Iris pigment epithelial cell (primary cell): ENCODE results near the gene TBC1D16.
"Not testable (repeated sequence)": the region's sequence is repeated elsewhere in the genome, so short reads cannot be mapped to it uniquely, and the experiment has no call there.

ENCODE experiments used
- DNase-seq: peaks from one replicate; pipeline ENCODE4 v3.0.0-alpha.2; 2011; ENCODE audit warnings: low read depth

Gene TBC1D16

DNA sequence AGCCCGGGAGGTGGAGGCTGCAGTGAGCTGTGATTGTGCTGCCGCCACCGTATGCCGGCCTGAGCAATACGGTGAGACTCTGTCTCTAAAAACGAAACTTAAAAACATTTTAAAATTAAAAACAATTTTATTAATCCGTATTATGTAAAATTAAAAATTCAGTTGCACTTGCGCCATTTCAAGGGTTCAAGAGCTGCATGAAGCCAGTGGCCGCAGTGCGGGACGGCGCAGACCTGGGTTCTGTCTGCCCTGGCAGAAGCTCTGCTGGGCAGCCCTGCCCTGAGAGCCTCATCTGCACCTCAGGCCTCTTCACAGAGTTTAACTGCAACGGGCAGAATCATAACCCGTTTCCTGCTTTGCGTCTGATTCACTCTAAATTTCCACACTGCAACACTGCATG, 31.7 kb downstream of the TBC1D16 start:
- DNase-seq: no peak

GRCh38 chr17:80002690-80003490, 32.8 kb downstream of the TBC1D16 start:
- no peak for DNase-seq

- DNase-seq: no peak
Observed at GRCh38 chr17:80002070-80002641, 33.5 kb downstream of the TBC1D16 start.

GRCh38 chr17:80000981-80001775, 34.5 kb downstream of the TBC1D16 start:
- DNase-seq: no peak

DNA sequence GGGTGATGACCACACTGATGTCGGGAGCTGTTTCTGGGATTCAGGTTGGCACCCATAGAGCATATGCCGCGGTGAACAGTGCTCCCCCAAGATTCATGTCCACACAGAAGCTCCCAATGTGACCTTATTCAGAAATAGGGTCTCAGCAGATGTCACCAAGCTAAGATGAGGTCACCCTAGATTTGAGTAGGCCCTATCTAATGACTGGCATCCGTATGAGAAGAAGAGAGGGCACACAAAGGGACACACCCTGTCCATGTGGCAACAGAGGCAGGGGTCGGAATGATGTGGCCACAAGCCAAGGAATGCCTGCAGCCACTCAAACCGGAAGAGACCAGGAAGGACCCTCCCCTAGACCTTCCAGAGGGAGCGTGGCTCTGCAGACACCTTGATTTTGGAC, 35.5 kb downstream of the TBC1D16 start:
- DNase-seq: no peak

DNA sequence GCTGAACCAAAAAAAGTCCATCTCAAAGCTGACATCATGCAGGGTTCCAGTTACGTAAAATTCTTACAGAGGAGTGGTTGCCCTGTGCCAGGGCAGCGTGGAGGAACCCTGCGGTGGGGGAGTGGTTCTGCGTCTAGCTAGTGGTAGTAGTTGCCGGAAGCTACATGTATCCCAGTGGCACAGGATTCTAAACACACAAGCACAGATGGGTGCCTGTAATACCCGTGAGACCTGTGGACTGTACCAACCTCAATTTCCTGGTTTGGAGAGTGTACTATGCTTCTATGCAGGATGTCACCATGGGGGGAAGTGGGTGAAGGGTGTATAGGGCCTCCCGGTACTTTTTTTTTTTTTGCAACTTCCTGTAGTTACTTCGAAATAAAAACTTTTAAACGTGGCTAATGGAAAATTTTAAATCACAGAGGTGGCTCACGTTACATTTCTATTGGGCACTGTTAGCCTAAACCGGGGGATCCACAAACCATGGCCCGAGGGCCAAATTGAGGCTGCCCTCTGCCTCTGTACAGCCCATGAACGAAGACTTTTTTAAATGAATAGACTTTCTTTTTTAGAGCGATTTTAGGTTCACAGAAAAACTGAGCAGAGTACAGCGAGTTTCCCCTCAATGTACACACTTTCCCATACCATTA, 38.5 kb downstream of the TBC1D16 start:
- peak; percentile 21 for DNase-seq

- no peak for DNase-seq
Observed at GRCh38 chr17:79996291-79996690, 39.4 kb downstream of the TBC1D16 start.

DNA sequence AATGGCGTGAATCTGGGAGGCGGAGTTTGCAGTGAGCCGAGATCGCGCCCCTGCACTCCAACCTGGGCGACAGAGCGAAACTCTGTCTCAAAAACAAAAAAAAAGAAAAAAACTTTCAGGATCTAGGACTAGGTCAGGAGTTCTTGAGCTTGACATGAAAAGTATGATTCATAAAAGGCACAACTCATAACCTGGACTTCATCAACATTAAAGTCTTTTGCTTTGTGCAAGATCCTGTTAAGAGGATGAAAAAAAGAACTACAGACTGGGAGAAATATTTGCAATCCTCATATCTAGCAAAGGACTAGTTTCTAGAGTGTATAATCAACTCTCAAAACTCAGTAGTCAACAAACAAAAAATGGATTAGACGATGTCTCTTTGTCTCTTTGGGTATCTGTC, 40.0 kb downstream of the TBC1D16 start:
- peak; percentile 8 for DNase-seq

GRCh38 chr17:79994602-79995001, 41.1 kb downstream of the TBC1D16 start:
- no peak for DNase-seq

- DNase-seq: not testable (repeated sequence)
Observed at GRCh38 chr17:79994228-79994569, 41.5 kb downstream of the TBC1D16 start.

- DNase-seq: peak; percentile 95
Observed at GRCh38 chr17:79993390-79994227, 42.1 kb downstream of the TBC1D16 start.

- DNase-seq: peak; percentile 11
Observed at GRCh38 chr17:79992649-79993389, 42.9 kb downstream of the TBC1D16 start.

DNA sequence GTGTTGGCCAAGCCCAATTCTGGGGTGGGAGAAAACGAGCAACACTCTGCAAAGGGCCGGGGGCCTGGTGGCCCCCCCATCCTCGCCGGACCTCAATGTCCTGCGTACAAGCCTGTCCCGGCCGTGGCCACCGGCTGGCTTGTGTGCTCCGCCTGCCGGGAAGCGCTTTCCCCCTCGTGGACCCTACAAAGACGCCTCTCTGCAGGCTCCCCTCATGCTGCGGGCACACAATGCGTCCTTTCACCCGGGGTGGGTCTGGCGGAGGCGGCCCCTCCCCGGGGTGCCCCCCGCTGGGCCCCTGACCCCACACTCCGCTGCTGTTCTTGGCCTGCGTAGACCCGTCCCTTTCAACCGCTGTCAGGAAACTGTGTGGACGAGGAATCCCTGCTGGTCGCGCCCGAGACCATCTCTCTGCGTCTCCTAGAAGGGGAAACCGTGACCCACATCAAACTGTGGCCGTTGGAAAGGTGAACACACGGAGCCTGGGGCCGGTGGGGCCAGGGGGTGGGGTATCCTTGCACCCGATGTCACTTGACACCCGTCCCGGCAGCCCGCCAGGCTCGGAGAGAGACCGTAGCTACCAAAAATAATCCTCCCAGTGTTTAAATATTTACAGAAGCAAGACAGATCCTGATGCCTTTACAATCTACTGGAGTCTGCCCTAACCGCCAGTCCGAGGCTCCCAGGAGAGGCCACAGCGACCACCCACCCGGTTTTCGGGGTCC, 43.6 kb downstream of the TBC1D16 start:
- peak; percentile 36 for DNase-seq

GRCh38 chr17:79991140-79991923, 44.3 kb downstream of the TBC1D16 start:
- peak; percentile 76 for DNase-seq

GRCh38 chr17:79990704-79991103, 45.0 kb downstream of the TBC1D16 start:
- DNase-seq: no peak

DNA sequence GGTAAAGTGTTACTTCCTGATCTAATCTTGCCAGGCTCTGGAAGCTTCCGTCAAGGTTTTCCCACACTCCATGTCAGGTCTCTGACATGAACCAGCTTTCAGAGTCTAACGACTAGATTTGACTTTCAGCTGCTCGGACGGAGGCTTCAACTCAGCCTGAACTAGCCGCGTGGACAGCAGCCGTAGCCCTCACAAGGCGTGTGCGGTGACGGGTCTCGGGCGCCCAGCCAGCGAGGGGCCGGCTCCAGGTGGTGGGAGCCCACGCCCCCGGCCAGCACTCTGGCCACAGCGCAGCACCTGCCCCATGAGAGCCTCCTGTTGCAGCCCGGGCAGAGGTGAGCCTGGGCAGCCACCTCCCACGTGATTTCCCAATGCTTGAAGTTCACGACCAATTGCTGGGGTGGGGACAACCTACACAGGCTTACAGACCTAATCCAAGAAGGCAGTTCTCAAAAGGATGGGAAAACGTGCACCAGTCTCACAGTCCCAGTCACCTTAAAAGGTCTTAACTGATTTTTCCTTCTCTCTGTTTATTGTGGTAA, 45.5 kb downstream of the TBC1D16 start:
- no peak for DNase-seq

DNA sequence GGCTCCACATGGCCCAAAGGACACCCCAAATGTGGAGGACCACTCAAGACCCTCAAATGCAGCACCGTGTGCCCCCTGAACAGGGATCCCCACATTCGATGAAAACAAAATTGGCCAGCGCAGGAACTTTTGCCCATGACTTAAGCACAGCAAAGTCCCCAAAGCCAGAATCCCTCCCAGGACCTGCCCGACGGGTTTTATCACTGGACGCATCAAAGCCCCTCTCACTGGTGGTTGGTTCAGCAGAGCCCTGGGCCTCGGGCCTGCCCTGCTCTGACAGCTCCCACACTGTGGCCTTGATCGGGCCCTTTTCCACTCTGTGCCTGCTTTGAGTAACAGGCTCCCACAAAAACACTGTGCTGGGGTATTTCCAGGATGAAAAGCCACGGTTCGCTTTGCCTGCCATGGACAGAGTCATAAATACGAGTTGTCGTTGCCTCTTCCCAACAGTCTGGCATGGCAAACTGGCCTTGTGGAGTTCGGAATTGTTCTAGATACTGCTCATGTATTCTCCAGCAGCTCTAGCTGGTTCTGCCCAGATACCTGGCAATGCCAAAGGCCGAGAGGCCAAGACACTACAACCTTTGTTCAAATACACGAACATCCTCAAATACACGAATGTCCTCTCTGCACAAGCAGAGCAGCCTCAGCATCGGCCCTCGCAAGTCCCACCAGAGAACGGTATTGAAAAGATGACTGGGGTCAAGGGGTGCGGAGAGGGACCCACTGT, 46.4 kb downstream of the TBC1D16 start:
- no peak for DNase-seq

DNA sequence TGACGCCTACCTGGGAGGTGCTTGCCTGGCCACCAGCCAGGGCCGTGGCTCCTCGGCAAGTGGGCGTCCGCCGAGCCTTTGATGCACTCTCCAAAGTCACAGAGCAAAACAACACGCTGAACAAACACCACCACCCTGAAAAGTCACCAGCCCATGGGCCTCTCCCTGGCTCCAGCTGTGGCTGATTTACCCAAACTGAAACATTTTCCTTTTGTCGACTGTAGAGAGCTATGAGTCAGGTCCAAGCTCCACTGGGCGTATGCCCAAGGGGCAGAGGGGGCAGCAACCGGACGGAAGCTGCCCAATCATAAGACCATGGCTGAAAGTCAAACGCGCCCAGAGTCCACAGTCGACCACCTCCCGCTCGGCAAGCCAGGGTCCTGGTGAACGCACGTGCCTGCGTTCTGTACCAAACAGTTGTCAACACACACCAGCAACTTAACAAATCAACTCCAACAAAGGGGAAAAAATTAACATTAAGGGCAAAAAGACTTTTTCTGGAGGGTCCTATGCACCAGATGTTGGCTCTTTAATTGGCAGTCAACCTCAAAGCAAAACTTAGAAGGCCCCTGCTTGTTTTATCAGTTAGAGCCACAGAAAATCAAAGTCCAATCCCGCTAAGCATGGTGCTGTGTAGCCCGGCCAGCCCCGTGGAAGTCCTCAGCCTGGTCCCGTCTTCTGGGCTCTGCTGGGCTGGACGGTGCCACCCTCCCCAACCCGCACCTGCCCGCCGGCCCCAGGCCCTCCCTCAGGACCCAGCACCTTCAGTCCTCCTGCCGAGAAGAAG, 47.3 kb downstream of the TBC1D16 start:
- peak; percentile 78 for DNase-seq
